Measurements from ENCODE around the gene NOL3. TPM values are rescaled to one million over a fixed set of nuclear protein-coding genes. Genes with fewer than 3 reads are reported as not detected.
A peak's percentile ranks its signal among the peaks of the same experiment; 100 is the strongest.

The NOL3 gene
- total and polyA plus RNA-seq, 2 of the 13 experiments (the other 11 are each of a cell fraction or from before 2014, with no cell fraction given), result 5.7 to 20.5 TPM

GRCh38 chr16:67173808-67174705 lies 3.7 kb downstream of the NOL3 start (continued):
- TF ChIP-seq ZNF318 (CRISPR knock-in tag; IDR thresholded peaks at IDR 0.05) (peak; percentile 71; the same call in 1 of the 2 replicates), ZNF850 (CRISPR knock-in tag; conservative IDR thresholded peaks at IDR 0.05) (no peak), JARID2 (CRISPR knock-in tag; IDR thresholded peaks at IDR 0.05; ENCODE audit: insufficient replicate concordance) (no peak), ZBTB49 (CRISPR knock-in tag; IDR thresholded peaks at IDR 0.05; ENCODE audit: borderline replicate concordance) (no peak), ZFP36L2 (CRISPR knock-in tag; IDR thresholded peaks at IDR 0.05) (no peak), ZNF691 (CRISPR knock-in tag; IDR thresholded peaks at IDR 0.05; ENCODE audit: borderline replicate concordance, low read depth) (peak; percentile 88; the same call in 1 of the 2 replicates), ZNF75D (CRISPR knock-in tag; IDR thresholded peaks at IDR 0.05; ENCODE audit: borderline replicate concordance) (no peak), ISL2 (CRISPR knock-in tag; IDR thresholded peaks at IDR 0.05) (no peak; the same call in 1 of the 2 replicates), ZNF766 (CRISPR knock-in tag; IDR thresholded peaks at IDR 0.05; ENCODE audit: borderline replicate concordance) (peak; percentile 81; the same call in 1 of the 2 replicates), SATB2 (CRISPR knock-in tag; IDR thresholded peaks at IDR 0.05) (no peak; the same call in 1 of the 2 replicates), EED (CRISPR knock-in tag; IDR thresholded peaks at IDR 0.05) (0 out of 2 replicates have a peak, but pooled peaks have one; percentile 50), HOXA7 (CRISPR knock-in tag; IDR thresholded peaks at IDR 0.05) (peak; percentile 84)
- TF ChIP-seq, protein P1, sequence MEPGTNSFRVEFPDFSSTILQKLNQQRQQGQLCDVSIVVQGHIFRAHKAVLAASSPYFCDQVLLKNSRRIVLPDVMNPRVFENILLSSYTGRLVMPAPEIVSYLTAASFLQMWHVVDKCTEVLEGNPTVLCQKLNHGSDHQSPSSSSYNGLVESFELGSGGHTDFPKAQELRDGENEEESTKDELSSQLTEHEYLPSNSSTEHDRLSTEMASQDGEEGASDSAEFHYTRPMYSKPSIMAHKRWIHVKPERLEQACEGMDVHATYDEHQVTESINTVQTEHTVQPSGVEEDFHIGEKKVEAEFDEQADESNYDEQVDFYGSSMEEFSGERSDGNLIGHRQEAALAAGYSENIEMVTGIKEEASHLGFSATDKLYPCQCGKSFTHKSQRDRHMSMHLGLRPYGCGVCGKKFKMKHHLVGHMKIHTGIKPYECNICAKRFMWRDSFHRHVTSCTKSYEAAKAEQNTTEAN (CRISPR knock-in tag; conservative IDR thresholded peaks at IDR 0.05), result no peak; the same call in 1 of the 2 replicates
